GM12865 (cell line): ENCODE data around the gene RPN1.
"Not testable (repeated sequence)": the region's sequence is repeated elsewhere in the genome, so short reads cannot be mapped to it uniquely, and the experiment has no call there.

Experiments used
- DNase-seq: peaks from one replicate; pipeline ENCODE4 v3.0.0; 2010; ENCODE audit warnings: low read depth
- H3K4me3 ChIP-seq: 2 replicates; pipeline ENCODE4 v1.5.1; 2011; ENCODE audit warnings: mild to moderate bottlenecking, low read depth, low read length, control low read depth
- TF ChIP-seq, protein P1 (sequence below): IDR thresholded peaks from 2 replicates; pipeline ENCODE4 v1.5.1; 2011; ENCODE audit warnings: low read length, control low read depth, low read depth, inconsistent platforms; ENCODE audit not compliant: insufficient read depth; ENCODE audit errors: missing control alignments

Gene RPN1

DNA sequence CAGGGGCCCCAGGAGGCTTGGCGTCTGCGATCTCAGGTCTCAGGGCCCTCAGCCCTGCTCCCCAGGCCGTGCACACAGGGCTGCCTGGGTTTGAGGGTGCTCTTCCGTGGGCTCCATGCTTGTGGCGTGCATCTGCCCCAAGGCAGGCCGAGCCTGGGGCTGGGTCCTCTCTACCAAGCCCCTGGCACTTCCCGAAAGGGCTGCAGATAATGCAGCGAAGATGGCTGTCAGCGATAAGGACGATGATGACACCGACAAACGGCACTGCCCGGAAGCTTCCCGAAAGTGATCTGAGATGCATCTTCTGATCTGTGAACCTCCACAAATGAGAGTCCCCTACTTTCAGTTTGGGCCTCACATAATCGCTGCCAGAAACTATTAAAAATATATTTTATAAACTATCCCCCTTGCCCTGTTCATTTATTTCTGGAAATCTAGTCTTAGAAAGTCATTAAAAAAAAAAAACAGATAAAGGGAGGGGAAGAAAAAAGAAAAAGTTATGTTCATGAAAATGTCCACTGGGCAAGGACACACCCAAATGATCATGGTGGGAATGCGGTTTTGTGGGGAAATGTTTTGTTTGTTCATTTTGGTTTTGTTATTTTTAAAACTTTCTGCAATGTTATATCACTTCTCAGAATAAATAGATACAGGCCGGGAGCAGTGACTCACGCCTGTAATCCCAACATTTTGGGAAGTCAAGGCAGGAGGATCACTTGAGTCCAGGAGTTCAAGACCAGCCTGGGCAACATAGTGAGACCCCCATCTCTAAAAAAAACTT is 51.5 kb downstream of the RPN1 start:
- TF ChIP-seq, protein P1, sequence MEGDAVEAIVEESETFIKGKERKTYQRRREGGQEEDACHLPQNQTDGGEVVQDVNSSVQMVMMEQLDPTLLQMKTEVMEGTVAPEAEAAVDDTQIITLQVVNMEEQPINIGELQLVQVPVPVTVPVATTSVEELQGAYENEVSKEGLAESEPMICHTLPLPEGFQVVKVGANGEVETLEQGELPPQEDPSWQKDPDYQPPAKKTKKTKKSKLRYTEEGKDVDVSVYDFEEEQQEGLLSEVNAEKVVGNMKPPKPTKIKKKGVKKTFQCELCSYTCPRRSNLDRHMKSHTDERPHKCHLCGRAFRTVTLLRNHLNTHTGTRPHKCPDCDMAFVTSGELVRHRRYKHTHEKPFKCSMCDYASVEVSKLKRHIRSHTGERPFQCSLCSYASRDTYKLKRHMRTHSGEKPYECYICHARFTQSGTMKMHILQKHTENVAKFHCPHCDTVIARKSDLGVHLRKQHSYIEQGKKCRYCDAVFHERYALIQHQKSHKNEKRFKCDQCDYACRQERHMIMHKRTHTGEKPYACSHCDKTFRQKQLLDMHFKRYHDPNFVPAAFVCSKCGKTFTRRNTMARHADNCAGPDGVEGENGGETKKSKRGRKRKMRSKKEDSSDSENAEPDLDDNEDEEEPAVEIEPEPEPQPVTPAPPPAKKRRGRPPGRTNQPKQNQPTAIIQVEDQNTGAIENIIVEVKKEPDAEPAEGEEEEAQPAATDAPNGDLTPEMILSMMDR, result no peak
- DNase-seq, result no peak
- H3K4me3 ChIP-seq, result no peak overlapping the region

DNA sequence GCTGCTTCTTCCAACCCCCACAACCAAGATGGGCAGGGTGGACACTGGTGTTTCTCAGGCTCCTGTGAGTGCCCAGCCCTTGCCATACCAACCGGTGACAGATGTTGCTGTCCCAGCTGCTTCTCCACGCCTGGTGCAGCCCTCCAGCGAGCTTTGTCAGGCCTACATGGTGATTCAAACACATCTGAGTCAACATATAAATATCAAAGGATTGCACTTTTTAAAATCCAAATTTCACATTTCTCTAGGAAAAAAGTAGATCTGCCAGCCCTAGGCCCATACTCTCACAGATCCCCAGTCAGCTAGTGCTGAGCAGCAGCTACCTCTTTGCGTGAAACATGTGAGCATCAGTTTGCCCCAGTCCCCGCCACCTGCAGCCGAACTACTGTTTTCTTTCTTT is 52.7 kb downstream of the RPN1 start:
- TF ChIP-seq, protein P1, result no peak
- no peak overlapping the region for H3K4me3 ChIP-seq
- no peak for DNase-seq

DNA sequence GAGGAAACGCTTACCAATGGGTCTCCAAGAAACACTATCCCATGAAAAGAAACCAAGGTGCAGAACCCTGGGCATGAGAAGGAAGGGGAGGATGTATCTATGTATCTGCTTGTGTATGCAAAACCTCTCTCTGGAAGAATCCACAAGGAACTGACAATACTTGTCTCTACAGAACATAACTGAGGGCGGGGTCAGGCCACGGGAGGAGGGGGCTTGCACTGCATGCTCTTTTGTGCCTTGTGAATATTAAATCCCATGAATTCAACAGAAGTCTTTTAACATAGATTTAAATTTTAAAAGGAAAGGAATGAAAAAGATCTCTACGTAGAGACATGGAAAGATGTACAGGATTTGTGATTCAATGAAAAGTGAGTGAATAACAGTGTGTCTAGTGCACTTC is 57.8 kb downstream of the RPN1 start:
- TF ChIP-seq, protein P1, result no peak
- DNase-seq, result no peak

DNA sequence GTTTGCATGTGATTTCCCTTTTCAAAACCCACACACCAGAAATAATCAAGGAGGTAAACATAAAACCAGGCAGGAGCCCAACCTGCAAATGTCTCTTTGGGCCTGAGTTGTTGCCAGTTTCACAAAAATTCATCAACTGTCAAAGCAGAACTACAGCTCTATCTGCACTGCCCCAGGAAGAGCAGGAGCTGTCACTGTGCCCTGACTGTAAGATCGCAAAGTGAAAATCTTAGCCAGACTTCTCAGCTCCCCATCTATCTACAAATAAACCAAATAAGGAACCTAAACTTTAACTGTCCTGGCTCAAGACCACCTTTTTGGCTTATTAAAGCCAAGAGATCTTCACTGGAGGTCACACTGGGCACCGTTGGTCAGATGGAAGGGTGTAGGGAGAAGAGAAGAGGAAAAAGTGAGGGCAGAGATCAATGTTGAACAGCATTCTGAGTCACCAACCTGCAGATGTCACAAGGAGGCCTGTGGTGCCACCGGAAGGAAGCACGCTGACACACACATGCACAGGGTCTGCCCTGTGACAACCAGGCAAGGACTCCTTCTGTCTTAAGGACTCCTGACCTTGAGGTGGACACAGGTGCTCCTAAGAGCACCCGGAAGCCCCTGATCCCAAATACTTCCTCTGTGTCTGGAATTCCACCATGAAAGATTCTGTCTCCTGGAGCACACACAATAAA is 58.7 kb downstream of the RPN1 start:
- H3K4me3 ChIP-seq, result no peak overlapping the region
- TF ChIP-seq, protein P1, result no peak
- DNase-seq, result no peak

More for the DNA sequence above, 57.8 kb downstream of the RPN1 start:
- no peak overlapping the region for H3K4me3 ChIP-seq

DNA sequence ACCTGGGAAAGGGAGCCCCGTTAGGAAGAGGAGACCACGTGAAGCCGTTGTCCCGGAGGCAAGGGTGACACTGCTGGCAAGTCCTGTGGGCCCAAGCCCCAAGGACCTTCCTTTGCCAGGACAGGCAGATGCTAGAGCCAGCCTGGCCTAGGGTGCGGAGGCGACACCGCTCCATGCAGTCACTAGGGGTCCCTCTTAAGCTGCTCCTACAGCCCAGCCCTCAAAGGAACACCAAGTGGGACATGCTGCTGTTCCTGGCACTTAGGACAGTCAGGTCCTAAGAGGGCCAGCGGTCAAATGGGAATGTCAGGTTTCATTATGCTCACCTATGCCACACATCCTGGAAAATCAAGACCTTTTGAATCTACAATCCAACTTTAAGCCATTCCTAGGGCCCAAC is 59.7 kb downstream of the RPN1 start:
- TF ChIP-seq, protein P1, result no peak
- H3K4me3 ChIP-seq, result no peak overlapping the region
- no peak for DNase-seq

DNA sequence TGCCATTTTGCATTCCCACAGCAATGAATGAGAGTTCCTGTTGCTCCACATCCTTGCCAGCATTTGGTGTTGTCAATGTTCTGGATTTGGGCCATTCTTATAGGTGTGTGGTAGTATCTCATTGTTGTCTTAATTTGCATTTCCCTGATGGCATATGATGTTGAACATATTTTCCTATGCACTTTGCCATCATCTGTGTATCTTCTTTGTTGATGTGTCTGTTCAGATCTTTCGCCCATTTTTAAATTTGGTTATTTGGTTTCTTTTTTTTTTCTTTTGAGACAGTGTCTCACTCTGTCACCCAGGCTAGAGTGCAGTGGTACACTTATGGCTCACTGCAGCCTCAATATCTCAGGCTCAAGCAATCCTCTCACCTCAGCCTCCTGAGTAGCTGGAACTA is 60.6 kb downstream of the RPN1 start:
- H3K4me3 ChIP-seq, DNase-seq: not testable (repeated sequence)

DNA sequence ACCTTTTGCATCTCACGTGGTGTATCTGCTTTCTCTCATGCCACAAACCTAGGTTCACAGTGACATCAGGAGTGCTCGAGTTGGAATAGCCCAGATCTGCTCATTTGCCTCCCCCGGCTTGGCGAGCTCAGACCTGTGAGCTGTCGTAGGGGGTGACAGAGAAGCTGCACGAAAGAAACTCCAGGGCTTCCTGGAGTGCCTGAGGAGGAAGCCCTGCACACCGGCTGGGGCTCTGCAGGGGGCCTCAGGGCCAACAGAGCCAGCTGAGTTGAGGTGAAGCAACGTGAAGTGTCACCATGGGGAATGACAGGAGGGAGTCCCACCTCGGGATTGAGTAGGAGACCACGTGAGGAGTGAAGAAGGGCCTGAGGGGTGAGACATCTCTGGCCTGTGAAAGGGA is 62.5 kb downstream of the RPN1 start:
- no peak for DNase-seq
- no peak overlapping the region for H3K4me3 ChIP-seq
- TF ChIP-seq, protein P1, result no peak
